Endothelial cell of hepatic sinusoid (primary cell): ENCODE measurements around the gene SLC6A5.
"Not testable (repeated sequence)": the region's sequence is repeated elsewhere in the genome, so short reads cannot be mapped to it uniquely, and the experiment has no call there.

ENCODE experiments used
- in situ Hi-C: cut with HindIII; loops from 2 replicates; pipeline ENCODE4 v1.10.0; 2017; ENCODE audit warnings: low sequenced_read_pairs

The SLC6A5 gene

GRCh38 chr11:20599221-20600019 is at the start of gene SLC6A5:
TSS of gene SLC6A5 (plus strand) at chr11:20599608. CDS start at chr11:20599673, 65 bp downstream.
- in situ Hi-C loops: no loop called here

GRCh38 chr11:20551096-20551495 is 48.3 kb upstream of the SLC6A5 start:
- in situ Hi-C loops: no loop called here

GRCh38 chr11:20555783-20556182 is 43.6 kb upstream of the SLC6A5 start:
- in situ Hi-C loops: no loop called here

GRCh38 chr11:20556396-20556795 is 43.0 kb upstream of the SLC6A5 start:
- in situ Hi-C loops: not testable (repeated sequence)

- in situ Hi-C loops: no loop called here
These were observed 40.7 kb upstream of the SLC6A5 start for GRCh38 chr11:20558741-20559140.

- in situ Hi-C loops: no loop called here
These were observed 39.7 kb upstream of the SLC6A5 start for GRCh38 chr11:20559523-20560300.

GRCh38 chr11:20561915-20562314 is 37.5 kb upstream of the SLC6A5 start:
- in situ Hi-C loops: no loop called here

- in situ Hi-C loops: no loop called here
These were observed 35.5 kb upstream of the SLC6A5 start for GRCh38 chr11:20563866-20564265.

- in situ Hi-C loops: no loop called here
These were observed 34.4 kb upstream of the SLC6A5 start for GRCh38 chr11:20564846-20565635.

- in situ Hi-C loops: not testable (repeated sequence)
These were observed 33.3 kb upstream of the SLC6A5 start for GRCh38 chr11:20566115-20566514.

- in situ Hi-C loops: no loop called here
These were observed 32.6 kb upstream of the SLC6A5 start for GRCh38 chr11:20566591-20567434.

GRCh38 chr11:20579725-20580124 is 19.7 kb upstream of the SLC6A5 start:
- in situ Hi-C loops: not testable (repeated sequence)

- in situ Hi-C loops: no loop called here
These were observed 16.2 kb upstream of the SLC6A5 start for GRCh38 chr11:20583201-20583600.

GRCh38 chr11:20584093-20584774 is 15.2 kb upstream of the SLC6A5 start:
- in situ Hi-C loops: no loop called here

- in situ Hi-C loops: no loop called here
These were observed 9.6 kb upstream of the SLC6A5 start for GRCh38 chr11:20589796-20590195.

- in situ Hi-C loops: no loop called here
These were observed 9.0 kb upstream of the SLC6A5 start for GRCh38 chr11:20590381-20590780.

- in situ Hi-C loops: no loop called here
These were observed 6.7 kb upstream of the SLC6A5 start for GRCh38 chr11:20592741-20593140.

- in situ Hi-C loops: no loop called here
These were observed 4.9 kb upstream of the SLC6A5 start for GRCh38 chr11:20594274-20595061.

- in situ Hi-C loops: no loop called here
These were observed 4.3 kb upstream of the SLC6A5 start for GRCh38 chr11:20595101-20595500.
